ENCODE results near the gene RAB24. TPM values are rescaled to one million over a fixed set of nuclear protein-coding genes. Genes with fewer than 3 reads are reported as not detected.
A peak's percentile ranks its signal among the peaks of the same experiment; 100 is the strongest.

The RAB24 gene
- total RNA-seq, 4 donors from 2014 or later, result 11.4 to 22.8 (median 14.5) TPM

GRCh38 chr5:177320879-177321278, 17.4 kb upstream of the RAB24 start:
- no peak overlapping the region for H3K27ac ChIP-seq
- H3K36me3 ChIP-seq, result no peaks in the 10 kb centered on the region
- intact Hi-C loops (cut with DNase I; ENCODE audit: low total_unique reads) (no loop called here), in situ Hi-C loops (cut with MboI; ENCODE audit: low sequenced_read_pairs in 4 of 4) (no loop called here)
- no peak for TF ChIP-seq POLR2A (IDR thresholded peaks at IDR 0.05)
- TF ChIP-seq CTCF (IDR thresholded peaks at IDR 0.05 in 4 of 5, conservative IDR thresholded peaks at IDR 0.05 in 1 of 5), result no peak
- H3K4me1 ChIP-seq, result no peaks in the 10 kb centered on the region
- no peak for DNase-seq
- H3K27me3 ChIP-seq, result no peaks in the 10 kb centered on the region
- ATAC-seq, result no peak
- H3K4me3 ChIP-seq, result no peak overlapping the region
- no peaks in the 10 kb centered on the region for H3K9me3 ChIP-seq

DNA sequence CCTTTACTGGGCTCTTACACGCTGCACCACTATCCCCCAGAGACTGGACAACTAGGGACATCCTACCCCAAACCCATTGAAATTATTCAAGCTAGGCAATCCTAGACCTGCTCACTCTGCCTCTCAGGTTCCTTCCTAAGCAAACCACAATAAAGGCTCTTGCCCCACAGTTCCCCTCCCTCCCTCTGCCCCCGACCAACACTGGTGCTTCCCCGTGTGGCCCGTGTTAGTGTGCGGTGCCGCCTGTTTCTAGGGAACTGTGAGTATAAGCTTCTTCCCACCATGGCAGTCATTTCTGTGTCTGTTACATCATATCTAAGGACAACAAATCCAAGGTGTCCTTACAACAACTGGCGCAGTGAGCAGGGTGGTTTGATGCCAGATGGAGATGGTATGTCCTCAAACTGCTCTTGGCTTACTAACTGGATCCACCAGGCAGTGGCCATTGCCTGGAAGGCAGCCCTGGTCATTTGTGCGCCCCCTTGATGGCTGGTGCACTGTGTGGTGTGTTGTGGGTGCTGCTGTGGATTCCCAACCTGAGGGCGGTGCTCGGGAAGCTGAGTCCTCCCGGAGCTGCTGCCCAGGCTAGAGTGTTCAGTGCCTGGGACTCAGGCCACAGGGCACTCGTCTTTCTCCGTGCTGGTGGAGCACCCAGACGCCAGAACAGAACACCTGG, 16.5 kb upstream of the RAB24 start:
- no peak for DNase-seq
- H3K4me3 ChIP-seq, result no peak overlapping the region
- no peaks in the 10 kb centered on the region for H3K4me1 ChIP-seq
- H3K27ac ChIP-seq, result no peak overlapping the region
- H3K9me3 ChIP-seq, result no peaks in the 10 kb centered on the region
- no peaks in the 10 kb centered on the region for H3K36me3 ChIP-seq
- in situ Hi-C loops (cut with MboI; ENCODE audit: low sequenced_read_pairs in 4 of 4), result no loop called here
- TF ChIP-seq POLR2A (IDR thresholded peaks at IDR 0.05) (no peak), CTCF (IDR thresholded peaks at IDR 0.05 in 4 of 5, conservative IDR thresholded peaks at IDR 0.05 in 1 of 5) (no peak)
- intact Hi-C loops (cut with DNase I; ENCODE audit: low total_unique reads), result no loop called here
- H3K27me3 ChIP-seq, result no peaks in the 10 kb centered on the region
- ATAC-seq, result peak in 1 of 2 donors; percentile 65

- TF ChIP-seq POLR2A (IDR thresholded peaks at IDR 0.05), result no peak
- peak; percentile 55 to 87 (median 76) for TF ChIP-seq CTCF (IDR thresholded peaks at IDR 0.05 in 4 of 5, conservative IDR thresholded peaks at IDR 0.05 in 1 of 5)
- H3K27me3 ChIP-seq, result no peaks in the 10 kb centered on the region
- no peak overlapping the region for H3K4me3 ChIP-seq
- in situ Hi-C loops (cut with MboI; ENCODE audit: low sequenced_read_pairs in 4 of 4), result no loop called here
- intact Hi-C loops (cut with DNase I; ENCODE audit: low total_unique reads), result no loop called here
- DNase-seq (peak; percentile 41 to 64), ATAC-seq (peak; percentile 55 to 61)
- H3K4me1 ChIP-seq, result no peaks in the 10 kb centered on the region
- no peak overlapping the region for H3K27ac ChIP-seq
- H3K9me3 ChIP-seq, result no peaks in the 10 kb centered on the region
- H3K36me3 ChIP-seq, result no peaks in the 10 kb centered on the region
Measured at GRCh38 chr5:177317959-177318377, 14.4 kb upstream of the RAB24 start.

DNA sequence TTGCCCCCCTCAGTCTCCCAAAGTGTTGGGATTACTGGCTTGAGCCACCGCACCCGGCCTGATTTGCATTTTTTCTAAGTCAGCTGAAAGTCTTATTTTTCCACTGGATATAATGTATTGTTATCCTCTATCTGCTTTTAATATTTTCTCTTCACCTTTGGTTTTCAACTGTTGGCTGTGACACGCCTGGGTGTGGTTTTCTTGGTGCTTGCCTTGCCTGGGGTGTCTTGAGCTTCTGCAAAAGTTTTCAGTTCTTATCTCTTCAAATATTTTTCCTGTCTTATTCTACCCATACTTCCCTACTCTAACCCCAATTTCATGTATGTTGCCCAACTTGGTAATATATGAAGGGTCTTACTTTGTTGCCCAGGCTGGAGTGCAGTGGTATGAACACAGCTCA, 12.5 kb upstream of the RAB24 start:
- ATAC-seq (no peak), DNase-seq (no peak)
- no peak overlapping the region for H3K4me3 ChIP-seq
- peaks cover 11 to 16% of the 10 kb centered on the region in 2 donors for H3K4me1 ChIP-seq
- no peak for TF ChIP-seq POLR2A (IDR thresholded peaks at IDR 0.05)
- TF ChIP-seq CTCF (IDR thresholded peaks at IDR 0.05 in 4 of 5, conservative IDR thresholded peaks at IDR 0.05 in 1 of 5), result no peak
- H3K27me3 ChIP-seq, result no peaks in the 10 kb centered on the region
- in situ Hi-C loops (cut with MboI; ENCODE audit: low sequenced_read_pairs in 4 of 4), result no loop called here
- no peaks in the 10 kb centered on the region for H3K36me3 ChIP-seq
- no peaks in the 10 kb centered on the region for H3K9me3 ChIP-seq
- no peak overlapping the region for H3K27ac ChIP-seq
- intact Hi-C loops (cut with DNase I; ENCODE audit: low total_unique reads), result no loop called here

DNA sequence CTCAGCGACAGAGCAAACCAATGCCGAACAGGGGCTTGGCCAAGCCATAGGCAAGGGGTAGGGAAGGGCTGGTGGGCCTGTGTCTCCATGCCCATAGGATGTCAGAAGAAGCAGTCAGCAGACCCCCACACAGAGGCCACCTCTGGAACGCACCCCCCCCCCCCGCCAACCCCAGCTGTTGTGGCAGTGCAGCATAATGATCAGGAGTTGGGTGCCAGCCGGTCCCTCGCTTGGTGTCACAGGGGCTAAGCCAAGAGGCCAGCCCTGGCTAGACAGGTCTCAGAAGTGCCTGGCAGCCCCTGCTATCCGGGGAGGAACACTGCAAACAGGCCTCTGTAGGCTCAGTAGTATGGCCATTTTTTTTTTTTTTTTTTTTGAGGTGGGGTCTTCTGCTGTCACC, 11.9 kb upstream of the RAB24 start:
- no peaks in the 10 kb centered on the region for H3K36me3 ChIP-seq
- no peaks in the 10 kb centered on the region for H3K27me3 ChIP-seq
- no peaks in the 10 kb centered on the region for H3K9me3 ChIP-seq
- H3K4me3 ChIP-seq, result no peak overlapping the region
- ATAC-seq (no peak), DNase-seq (no peak)
- intact Hi-C loops (cut with DNase I; ENCODE audit: low total_unique reads) (no loop called here), in situ Hi-C loops (cut with MboI; ENCODE audit: low sequenced_read_pairs in 4 of 4) (no loop called here)
- H3K4me1 ChIP-seq, result peaks cover 15 to 18% of the 10 kb centered on the region in 2 donors
- TF ChIP-seq CTCF (IDR thresholded peaks at IDR 0.05 in 4 of 5, conservative IDR thresholded peaks at IDR 0.05 in 1 of 5) (no peak), POLR2A (IDR thresholded peaks at IDR 0.05) (no peak)
- H3K27ac ChIP-seq, result no peak overlapping the region

Measured in gastrocnemius medialis (tissue), 4 donors.